ENCODE data around the gene POLR3B.

DNA sequence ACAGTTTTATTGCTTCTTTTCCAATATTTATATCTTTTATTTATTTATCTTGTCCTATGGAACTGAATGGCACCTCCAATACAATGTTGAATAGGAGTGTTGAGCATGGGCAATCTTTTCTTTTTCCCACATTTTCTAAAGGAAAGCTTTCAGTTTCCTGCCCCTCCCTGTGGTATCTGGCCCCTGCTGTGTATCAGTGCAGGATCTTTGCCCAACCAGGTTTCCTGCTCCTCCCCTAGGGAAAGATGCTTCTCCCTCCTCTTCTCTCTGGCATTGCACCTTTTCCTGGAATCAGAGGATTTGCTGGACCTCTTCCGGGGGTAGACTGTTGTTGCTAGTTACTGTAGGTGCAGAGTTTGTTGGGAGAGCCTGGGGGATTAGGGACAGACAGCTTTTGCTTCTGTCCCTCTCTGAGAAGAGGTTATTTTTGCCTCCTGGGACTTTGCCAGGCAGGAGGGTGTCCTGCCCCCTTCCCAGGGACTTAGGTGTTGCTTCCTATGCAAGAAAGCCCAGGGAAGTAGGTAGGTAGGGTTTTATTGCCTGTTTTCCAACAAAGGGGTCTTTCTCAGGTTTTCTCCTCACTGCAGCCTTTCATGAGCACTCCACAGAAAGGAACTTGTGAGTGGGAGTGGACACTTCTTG, 67.6 kb downstream of the POLR3B start:
- TF ChIP-seq, protein P1, sequence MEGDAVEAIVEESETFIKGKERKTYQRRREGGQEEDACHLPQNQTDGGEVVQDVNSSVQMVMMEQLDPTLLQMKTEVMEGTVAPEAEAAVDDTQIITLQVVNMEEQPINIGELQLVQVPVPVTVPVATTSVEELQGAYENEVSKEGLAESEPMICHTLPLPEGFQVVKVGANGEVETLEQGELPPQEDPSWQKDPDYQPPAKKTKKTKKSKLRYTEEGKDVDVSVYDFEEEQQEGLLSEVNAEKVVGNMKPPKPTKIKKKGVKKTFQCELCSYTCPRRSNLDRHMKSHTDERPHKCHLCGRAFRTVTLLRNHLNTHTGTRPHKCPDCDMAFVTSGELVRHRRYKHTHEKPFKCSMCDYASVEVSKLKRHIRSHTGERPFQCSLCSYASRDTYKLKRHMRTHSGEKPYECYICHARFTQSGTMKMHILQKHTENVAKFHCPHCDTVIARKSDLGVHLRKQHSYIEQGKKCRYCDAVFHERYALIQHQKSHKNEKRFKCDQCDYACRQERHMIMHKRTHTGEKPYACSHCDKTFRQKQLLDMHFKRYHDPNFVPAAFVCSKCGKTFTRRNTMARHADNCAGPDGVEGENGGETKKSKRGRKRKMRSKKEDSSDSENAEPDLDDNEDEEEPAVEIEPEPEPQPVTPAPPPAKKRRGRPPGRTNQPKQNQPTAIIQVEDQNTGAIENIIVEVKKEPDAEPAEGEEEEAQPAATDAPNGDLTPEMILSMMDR (IDR thresholded peaks at IDR 0.05): no peak
- TF ChIP-seq POLR2A (IDR thresholded peaks at IDR 0.05): no peak

Measured in testis (tissue), 2 donors.